HG03565 (cell line): ENCODE measurements around the gene FAM72C.
"Not testable (repeated sequence)": the region's sequence is repeated elsewhere in the genome, so short reads cannot be mapped to it uniquely, and the experiment has no call there.

Source experiments
- ATAC-seq: cut with Tn5 transposase; IDR thresholded peaks from one replicate; pipeline ENCODE4 v1.9.1; 2021; ENCODE audit warnings: mild to moderate bottlenecking, moderate library complexity; ENCODE audit not compliant: unreplicated experiment

FAM72C gene

DNA sequence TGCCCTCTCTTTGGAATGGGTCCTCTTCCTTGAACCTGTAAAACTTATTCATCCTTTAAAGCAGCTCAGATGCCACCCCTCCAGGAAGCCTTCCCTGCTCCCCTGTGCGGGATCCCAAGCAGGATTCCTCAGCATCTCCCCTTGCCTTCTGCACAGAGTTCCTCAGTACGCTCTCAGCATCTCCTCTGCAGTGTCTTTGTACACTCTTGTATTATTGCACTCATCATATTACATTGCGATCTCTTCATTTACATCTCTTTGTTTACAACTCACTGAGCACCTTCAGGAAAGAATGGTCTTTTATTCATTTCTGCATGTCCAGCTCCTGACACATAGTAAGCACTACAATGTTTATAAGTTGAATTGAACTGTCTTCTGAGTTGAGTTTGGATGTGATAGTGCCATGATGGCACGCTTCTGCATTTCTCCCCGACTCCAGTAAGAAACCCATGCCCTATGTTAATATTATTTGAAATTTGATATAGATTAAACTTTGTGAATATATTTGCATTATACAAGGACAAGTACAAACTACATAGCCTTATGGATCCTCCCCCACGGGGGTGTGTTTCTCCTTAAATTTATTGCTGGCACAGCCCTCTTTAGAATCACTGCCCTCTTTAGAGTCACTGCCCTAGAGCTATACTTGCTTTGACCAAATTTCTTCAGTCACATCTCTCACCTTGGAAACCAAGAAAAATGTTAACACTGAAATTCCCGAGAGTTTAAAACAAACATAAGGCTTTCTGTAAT is 13.1 kb upstream of the FAM72C start:
- ATAC-seq = not testable (repeated sequence)

DNA sequence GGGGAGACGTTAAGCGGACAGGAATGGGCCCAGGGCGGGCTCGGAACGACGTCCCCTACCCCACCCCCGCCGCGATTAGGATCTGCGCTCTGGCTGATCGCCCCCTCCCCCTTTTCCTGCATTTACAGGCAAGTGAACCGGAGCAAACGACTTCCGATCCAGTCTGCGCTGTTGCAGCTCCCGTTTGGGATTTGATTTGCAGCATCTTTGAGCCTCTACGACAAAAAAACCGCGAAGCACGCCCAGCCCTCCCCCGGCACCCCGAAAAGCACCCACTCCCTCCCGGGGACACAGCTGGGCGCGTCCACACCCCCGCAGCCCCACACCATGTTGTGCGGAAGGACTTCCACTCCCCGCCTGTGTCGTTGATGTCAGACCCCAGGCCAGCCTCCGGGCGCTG is 2.6 kb upstream of the FAM72C start:
- ATAC-seq = not testable (repeated sequence)

DNA sequence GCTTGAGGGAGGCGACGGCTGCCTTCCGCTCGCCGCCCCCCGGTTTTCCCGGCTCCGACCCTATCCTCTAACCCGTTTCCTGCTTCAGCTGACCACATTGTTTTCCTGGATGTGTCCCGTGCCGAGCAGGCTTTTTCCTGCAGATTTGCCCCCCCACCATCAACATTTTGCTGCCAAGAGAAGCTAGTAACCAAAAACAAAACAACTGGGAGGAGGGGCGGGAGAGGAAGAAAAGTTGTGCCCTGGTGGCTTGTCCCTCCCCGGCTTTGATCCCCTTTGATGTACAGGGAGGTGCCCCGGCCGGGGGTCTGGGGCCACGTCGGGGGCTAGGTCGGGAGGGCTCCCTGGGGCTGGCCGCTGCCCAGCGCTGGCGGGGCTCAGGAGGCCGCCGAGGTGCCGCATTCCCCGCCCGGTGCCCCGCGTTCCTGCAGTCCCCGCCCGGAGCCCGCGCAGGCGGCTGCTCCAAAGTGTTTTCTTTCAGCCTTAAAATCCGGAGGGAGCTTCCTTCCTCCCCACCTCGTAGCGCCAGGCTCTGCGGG is 2.2 kb upstream of the FAM72C start:
- ATAC-seq = not testable (repeated sequence)

DNA sequence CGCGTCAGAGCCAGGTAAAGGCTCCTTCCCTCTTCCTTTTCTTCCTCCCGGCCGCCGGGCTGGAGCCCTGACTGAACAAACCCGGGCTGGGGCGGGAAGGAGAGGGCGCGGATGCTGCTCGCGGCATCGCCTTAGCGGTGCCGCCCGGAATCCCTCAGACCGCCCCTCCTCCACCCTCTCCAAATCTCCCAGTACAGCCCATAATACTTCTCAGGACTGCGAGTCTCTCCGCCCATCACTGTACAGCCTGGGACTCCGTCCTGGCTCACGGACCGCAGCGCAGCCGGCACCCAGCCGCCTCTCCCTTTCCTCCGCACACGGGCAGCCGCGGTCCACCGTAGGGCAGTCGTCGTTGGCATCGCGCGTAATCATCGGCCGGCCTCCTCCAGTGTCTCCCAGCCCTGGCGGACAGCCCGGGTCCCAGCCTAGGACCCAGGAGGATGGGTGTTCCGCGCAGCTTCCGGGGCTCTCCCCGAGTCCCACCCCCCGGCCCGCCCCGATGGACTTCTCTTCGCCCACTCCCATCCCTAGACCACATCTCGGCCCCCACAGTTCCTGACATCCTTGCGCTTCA is 1.1 kb upstream of the FAM72C start:
- not testable (repeated sequence) for ATAC-seq

DNA sequence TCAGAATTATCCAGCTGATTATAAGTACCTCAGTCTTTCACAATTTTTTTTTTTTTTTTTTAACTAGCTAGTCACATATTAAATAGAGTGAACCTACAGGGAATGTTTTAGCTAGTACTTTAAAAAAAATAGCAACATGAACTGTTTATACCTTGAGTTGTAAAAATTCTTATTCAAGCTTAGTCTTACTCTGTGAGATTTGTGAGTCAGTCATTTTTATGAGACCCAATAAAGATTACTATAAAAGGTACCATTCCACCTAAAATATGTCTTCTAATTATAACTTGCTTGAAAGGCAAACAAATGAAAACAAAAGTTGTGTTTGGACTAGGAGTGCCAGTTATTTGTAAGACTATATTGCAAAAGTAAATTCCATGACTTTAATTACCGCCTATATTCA is 5.9 kb downstream of the FAM72C start:
- ATAC-seq = not testable (repeated sequence)

- ATAC-seq = not testable (repeated sequence)
Observed at GRCh38 chr1:143964294-143964693, 7.5 kb downstream of the FAM72C start.

- ATAC-seq = not testable (repeated sequence)
Observed at GRCh38 chr1:143955930-143956329, 15.9 kb downstream of the FAM72C start.

- ATAC-seq = not testable (repeated sequence)
Observed at GRCh38 chr1:143952913-143953312, 18.9 kb downstream of the FAM72C start.

DNA sequence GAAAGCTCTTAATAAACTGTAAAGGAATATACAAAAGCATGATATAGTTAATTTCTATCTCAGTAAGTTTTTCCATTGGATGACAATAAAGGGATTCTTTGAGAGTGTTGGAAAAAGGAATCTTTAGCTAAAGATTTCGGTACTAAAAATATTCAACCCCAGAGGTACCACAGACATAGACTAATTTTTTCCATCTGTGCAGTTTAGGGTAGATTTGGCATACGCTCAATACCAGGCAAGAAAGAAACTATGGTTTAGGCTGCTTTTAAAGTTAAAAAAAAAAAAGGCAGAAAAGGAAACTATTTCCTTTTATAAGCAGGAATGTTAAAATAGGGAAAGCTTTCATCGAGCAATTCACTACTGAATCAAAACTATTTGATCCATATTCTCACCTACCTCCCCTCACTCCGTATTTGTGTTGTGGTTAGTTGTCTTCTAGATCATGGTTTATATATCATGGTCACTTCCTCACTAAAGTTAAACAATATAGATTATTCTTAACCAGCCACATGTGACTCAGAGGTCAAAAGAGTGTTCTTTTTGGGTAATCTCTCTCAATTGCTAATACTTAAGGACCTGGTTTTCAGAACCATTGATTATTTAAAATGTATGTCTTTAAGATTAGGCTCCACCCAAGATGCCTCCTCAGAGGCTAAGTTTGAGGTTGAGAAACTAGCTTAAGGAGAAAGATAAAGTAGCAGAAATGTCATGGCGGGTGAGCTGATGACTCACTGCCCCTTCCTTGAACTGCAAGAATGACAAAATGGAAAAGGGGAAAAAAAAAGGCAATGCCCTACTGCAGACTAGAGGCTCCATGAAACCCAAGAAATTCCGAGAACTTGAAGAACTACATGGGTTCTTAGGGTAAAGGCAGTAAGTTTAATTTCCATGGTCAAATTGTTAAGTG is 20.0 kb downstream of the FAM72C start:
- not testable (repeated sequence) for ATAC-seq

- not testable (repeated sequence) for ATAC-seq
Observed at GRCh38 chr1:143947749-143948148, 24.0 kb downstream of the FAM72C start.

GRCh38 chr1:143945253-143945652 is 26.5 kb downstream of the FAM72C start:
- ATAC-seq = not testable (repeated sequence)

DNA sequence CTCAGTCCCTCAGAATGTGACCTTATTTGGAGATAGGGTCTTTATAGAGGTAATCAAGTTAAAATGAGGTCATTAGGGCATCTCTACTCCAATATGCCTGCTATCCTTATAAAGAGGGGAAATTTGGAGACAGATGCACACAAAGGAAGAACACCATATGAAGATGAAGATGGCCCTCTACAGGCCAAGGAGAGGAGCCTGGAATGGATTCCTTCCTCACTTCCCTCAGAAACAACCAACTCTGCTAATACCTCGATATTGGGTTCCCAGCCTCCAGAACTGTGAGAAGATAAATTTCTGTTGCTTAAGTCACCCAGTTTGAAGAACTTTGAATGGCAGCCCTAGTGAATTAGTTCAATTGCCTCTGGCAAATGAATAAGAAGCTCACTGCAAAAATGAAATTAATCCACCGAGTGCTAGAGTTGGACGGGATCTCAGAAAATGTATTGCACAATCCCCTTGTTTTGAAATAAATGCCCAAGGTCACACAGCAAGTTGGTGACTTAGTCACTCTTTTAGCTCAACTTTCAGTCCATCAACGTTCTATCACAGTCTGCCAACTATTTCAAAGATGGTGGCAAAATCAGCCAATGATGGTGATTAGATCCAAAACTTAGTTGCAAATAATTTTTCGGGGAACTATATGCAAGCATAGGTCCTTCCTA is 27.1 kb downstream of the FAM72C start:
- not testable (repeated sequence) for ATAC-seq

DNA sequence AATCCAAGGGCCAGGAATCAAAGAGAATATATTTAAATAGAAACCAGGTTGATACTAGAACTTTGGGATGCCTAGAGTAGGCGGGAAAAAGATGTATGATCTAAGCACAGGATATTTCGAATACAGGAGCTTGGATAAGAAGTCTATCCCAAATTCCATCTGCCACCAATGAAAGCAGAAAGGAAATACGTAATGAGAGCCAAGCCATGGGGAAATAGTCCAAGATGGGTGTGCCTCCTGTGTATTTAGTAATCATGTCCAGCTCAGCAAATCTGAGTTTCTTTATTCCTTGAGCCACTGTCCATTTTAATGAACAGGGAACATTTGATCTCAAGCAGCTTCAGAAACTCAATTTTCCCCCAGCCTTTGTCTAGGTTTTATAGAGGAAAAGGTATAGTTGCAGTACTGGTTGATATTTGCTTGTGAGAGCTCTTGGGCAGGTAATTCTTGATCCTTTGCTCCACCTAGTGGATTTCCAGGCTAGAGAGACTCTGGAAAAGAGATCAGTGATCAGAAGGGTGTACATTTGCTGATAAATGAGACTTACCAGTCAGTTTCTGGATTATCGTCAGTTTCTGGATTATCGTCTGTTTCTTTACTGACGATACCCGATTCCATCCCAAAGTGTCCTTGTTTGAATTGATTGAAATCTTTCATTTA is 28.3 kb downstream of the FAM72C start:
- ATAC-seq = not testable (repeated sequence)

DNA sequence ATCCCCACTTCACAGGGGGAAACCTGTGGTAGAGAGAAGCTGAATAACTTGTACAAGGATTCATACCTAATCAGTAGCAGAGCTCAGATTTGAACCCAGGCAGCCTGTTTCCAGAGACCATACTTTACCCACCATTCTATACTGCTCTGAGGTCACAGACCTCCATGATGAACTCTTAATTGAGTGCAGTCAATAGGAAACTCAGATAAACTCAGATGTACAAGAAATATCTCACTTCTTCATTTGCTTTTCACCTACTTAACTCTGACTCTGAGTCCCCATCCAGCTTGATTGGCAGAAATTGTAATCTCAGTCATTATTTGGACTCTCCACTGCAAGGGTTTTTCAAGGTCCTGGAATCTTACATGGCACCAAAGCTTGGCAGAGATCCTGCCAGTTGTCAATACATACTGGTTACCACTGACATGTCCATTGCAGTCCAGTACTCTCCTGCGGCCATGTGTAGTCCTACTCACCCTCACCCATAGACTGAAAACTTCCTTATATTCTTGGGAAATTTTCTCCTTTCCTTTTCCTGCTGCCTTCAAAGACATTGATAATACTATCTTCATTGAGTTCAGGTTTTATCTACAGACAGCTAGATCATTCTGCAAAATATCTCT is 29.4 kb downstream of the FAM72C start:
- ATAC-seq = not testable (repeated sequence)

DNA sequence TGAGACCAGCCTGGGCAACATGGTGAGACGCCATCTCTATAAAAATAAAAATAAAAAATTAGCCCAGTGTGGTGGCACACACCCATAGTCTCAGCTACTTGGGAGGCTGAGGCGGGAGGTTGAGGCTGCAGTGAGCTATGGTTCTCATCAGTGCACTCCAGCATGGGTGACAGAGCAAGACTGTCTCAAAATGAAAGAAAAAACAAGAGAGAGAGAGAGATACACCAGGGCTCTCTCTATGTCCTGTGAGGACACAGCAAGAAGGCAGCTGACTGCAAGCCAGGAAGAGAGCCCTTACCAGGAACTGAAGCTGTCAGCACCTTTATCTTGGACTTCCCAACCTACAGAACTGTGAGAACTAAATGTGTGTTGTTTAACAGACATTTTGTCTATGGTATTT is 32.1 kb downstream of the FAM72C start:
- not testable (repeated sequence) for ATAC-seq

DNA sequence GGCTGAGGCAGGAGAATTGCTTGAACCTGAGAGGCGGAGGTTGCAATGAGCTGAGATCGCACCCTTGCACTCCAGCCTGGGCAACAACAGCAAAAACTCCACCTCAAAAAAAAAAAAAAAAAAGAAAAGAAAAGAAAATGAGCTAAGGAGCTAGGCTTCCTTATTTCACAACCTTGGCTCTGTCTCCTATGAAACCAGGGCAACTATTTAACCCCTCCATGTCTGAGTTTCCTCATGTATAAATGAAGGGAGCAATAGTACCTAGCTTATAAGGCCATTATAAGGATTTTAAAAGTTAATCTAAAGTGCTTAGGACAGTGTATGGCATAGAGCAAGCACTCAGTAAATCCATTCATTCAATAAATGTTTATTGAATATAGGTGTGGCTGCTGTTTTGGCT is 32.9 kb downstream of the FAM72C start:
- not testable (repeated sequence) for ATAC-seq

DNA sequence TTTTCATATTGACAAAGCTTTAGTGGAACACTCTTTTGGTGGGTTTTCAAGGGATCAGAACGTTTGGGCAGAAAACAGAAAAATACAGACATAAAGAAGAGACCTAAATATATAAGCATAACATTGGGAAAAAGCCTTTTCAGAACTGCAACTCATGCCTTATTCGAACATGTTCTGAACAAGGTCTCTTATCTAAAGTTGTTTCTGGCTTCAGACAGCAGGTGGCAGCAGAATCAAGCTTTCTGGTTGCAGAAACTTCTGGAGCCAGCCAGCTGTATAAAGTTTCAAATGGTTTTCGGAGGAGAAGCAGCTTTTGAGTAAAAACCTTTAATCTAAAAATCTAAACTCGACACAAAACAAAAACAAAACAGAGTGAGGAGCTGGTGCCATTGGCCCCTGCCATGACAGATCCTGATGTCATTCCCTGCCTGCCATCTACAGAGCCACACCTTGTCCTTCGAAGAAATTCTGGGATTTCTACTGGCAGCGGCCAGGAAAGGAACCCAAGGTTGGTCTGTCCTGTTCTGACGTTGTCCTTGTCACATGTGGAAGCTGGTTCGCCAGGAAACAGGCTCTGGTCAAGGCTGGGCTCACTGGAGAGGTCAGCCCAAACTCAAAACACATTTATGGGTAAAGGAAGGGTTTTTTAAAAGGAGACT is 35.2 kb downstream of the FAM72C start:
- ATAC-seq = not testable (repeated sequence)

DNA sequence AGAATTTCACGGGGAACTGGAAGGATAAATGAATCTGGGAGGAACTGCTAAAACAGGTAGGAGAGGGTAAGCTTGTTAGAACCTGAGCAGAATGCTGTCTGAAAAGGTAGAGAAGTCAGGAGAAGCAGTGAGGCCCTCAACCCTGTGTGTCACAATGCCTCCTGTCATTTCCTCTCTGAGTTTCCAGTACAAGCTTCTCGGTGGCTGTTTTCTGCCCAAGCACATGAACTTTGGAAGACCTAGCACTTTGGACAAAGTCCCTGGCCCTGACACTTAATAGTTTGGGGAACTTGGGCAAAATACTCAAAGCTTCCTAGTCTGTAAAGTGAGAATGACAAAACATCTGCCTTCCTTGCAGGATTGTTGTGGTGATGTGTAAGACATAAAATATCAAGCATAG is 52.7 kb downstream of the FAM72C start:
- not testable (repeated sequence) for ATAC-seq

GRCh38 chr1:143918552-143918951 is 53.2 kb downstream of the FAM72C start:
- not testable (repeated sequence) for ATAC-seq
